Measurements from ENCODE around the gene PSD.

The PSD gene

GRCh38 chr10:102453502-102453901 is 34.9 kb upstream of the PSD start:
- H3K27ac ChIP-seq (ENCODE audit: low read depth, low read length) = peak overlapping the region; percentile 23
- H3K36me3 ChIP-seq (ENCODE audit: control insufficient read depth in 1 of 2, insufficient read depth in 2 of 2, low read length in 2 of 2) = peaks cover 5 to 6% of the 10 kb centered on the region in 2 experiments
- no peak overlapping the region for H3K18ac ChIP-seq (ENCODE audit: low read length)
- H2AK5ac ChIP-seq (ENCODE audit: low read length) = no peak overlapping the region
- DNase-seq = peak; percentile 60 to 71
- no peak overlapping the region for H4K91ac ChIP-seq (ENCODE audit: low read depth, low read length)
- H2BK5ac ChIP-seq (ENCODE audit: low read depth, low read length, poor library complexity) = peak overlapping the region; percentile 32
- no peak overlapping the region for H3K4ac ChIP-seq (ENCODE audit: low read depth, low read length)
- H2AFZ ChIP-seq (ENCODE audit: insufficient read depth, low read length, poor library complexity) = no peak overlapping the region
- H3K4me2 ChIP-seq (ENCODE audit: low read length) = no peak overlapping the region
- no peak overlapping the region for H3K9ac ChIP-seq (ENCODE audit: low read length)
- H3K27me3 ChIP-seq (ENCODE audit: insufficient read depth, low read length) = no peaks in the 10 kb centered on the region
- H3K4me1 ChIP-seq (ENCODE audit: control insufficient read depth in 1 of 2, insufficient read depth in 2 of 2, low read length in 2 of 2) = peaks cover 9 to 16% of the 10 kb centered on the region in 2 experiments
- H3K23ac ChIP-seq (ENCODE audit: low read length) = no peak overlapping the region
- H3K9me3 ChIP-seq (ENCODE audit: insufficient read depth, low read depth, low read length) = no peaks in the 10 kb centered on the region
- H3K79me1 ChIP-seq (ENCODE audit: low read length) = peaks cover 26% of the 10 kb centered on the region
- WGBS (ENCODE audit: extremely low coverage, insufficient coverage, insufficient read length) = no CpG with 5 or more reads among the region's 5 CpGs
- no peak overlapping the region for H4K12ac ChIP-seq (ENCODE audit: low read depth, low read length)
- H2BK120ac ChIP-seq (ENCODE audit: insufficient read depth, low read length, poor library complexity) = no peak overlapping the region
- H4K8ac ChIP-seq (ENCODE audit: low read depth, low read length) = no peak overlapping the region
- no peak overlapping the region for H3K14ac ChIP-seq (ENCODE audit: low read length)
- H2BK12ac ChIP-seq (ENCODE audit: low read length) = no peak overlapping the region
- no peak overlapping the region for H3K4me3 ChIP-seq (ENCODE audit: low read depth, low read length)
- peaks cover 11% of the 10 kb centered on the region for H3K79me2 ChIP-seq (ENCODE audit: control insufficient read depth, insufficient read depth, low read length, poor library complexity)

GRCh38 chr10:102452672-102453340 is 34.2 kb upstream of the PSD start:
- no peak overlapping the region for H4K8ac ChIP-seq (ENCODE audit: low read depth, low read length)
- H2BK120ac ChIP-seq (ENCODE audit: insufficient read depth, low read length, poor library complexity) = no peak overlapping the region
- H3K27me3 ChIP-seq (ENCODE audit: insufficient read depth, low read length) = no peaks in the 10 kb centered on the region
- H3K9ac ChIP-seq (ENCODE audit: low read length) = no peak overlapping the region
- no peak overlapping the region for H3K4me2 ChIP-seq (ENCODE audit: low read length)
- no peak overlapping the region for H3K18ac ChIP-seq (ENCODE audit: low read length)
- H2AFZ ChIP-seq (ENCODE audit: insufficient read depth, low read length, poor library complexity) = no peak overlapping the region
- H3K23ac ChIP-seq (ENCODE audit: low read length) = no peak overlapping the region
- no peak overlapping the region for H3K4me3 ChIP-seq (ENCODE audit: low read depth, low read length)
- H2BK5ac ChIP-seq (ENCODE audit: low read depth, low read length, poor library complexity) = no peak overlapping the region
- H2AK5ac ChIP-seq (ENCODE audit: low read length) = no peak overlapping the region
- WGBS (ENCODE audit: extremely low coverage, insufficient coverage, insufficient read length) = no CpG with 5 or more reads among the region's 3 CpGs
- H3K79me1 ChIP-seq (ENCODE audit: low read length) = peaks cover 26% of the 10 kb centered on the region
- no peak overlapping the region for H2BK12ac ChIP-seq (ENCODE audit: low read length)
- peaks cover 5 to 6% of the 10 kb centered on the region in 2 experiments for H3K36me3 ChIP-seq (ENCODE audit: control insufficient read depth in 1 of 2, insufficient read depth in 2 of 2, low read length in 2 of 2)
- H4K12ac ChIP-seq (ENCODE audit: low read depth, low read length) = no peak overlapping the region
- peaks cover 11% of the 10 kb centered on the region for H3K79me2 ChIP-seq (ENCODE audit: control insufficient read depth, insufficient read depth, low read length, poor library complexity)
- H3K14ac ChIP-seq (ENCODE audit: low read length) = no peak overlapping the region
- H3K4ac ChIP-seq (ENCODE audit: low read depth, low read length) = no peak overlapping the region
- DNase-seq = peak; percentile 83 to 86
- H3K4me1 ChIP-seq (ENCODE audit: control insufficient read depth in 1 of 2, insufficient read depth in 2 of 2, low read length in 2 of 2) = peaks cover 9 to 16% of the 10 kb centered on the region in 2 experiments
- no peaks in the 10 kb centered on the region for H3K9me3 ChIP-seq (ENCODE audit: insufficient read depth, low read depth, low read length)
- H4K91ac ChIP-seq (ENCODE audit: low read depth, low read length) = peak overlapping the region; percentile 2
- peak overlapping the region; percentile 58 for H3K27ac ChIP-seq (ENCODE audit: low read depth, low read length)

- Histone ChIP-seq H3K4ac (ENCODE audit: low read depth, low read length) (peak within 1 kb of the TSS; percentile 89), H3K27ac (ENCODE audit: low read depth, low read length) (peak within 1 kb of the TSS; percentile 60), H3K79me2 (ENCODE audit: control insufficient read depth, insufficient read depth, low read length, poor library complexity) (peaks cover 11% of the 10 kb centered on the region), H3K23ac (ENCODE audit: low read length) (no peak within 1 kb of the TSS), H4K91ac (ENCODE audit: low read depth, low read length) (peak within 1 kb of the TSS; percentile 88), H3K9me3 (ENCODE audit: insufficient read depth, low read depth, low read length) (no peaks in the 10 kb centered on the region), H2BK120ac (ENCODE audit: insufficient read depth, low read length, poor library complexity) (peak within 1 kb of the TSS; percentile 79), H2AK5ac (ENCODE audit: low read length) (peak within 1 kb of the TSS; percentile 1), H2BK12ac (ENCODE audit: low read length) (no peak within 1 kb of the TSS), H3K4me3 (ENCODE audit: low read depth, low read length) (peak within 1 kb of the TSS; percentile 79), H2AFZ (ENCODE audit: insufficient read depth, low read length, poor library complexity) (peak within 1 kb of the TSS; percentile 61), H3K4me1 (ENCODE audit: control insufficient read depth in 1 of 2, insufficient read depth in 2 of 2, low read length in 2 of 2) (peaks cover 9 to 16% of the 10 kb centered on the region in 2 experiments), H4K8ac (ENCODE audit: low read depth, low read length) (peak within 1 kb of the TSS; percentile 88), H3K36me3 (ENCODE audit: control insufficient read depth in 1 of 2, insufficient read depth in 2 of 2, low read length in 2 of 2) (peaks cover 5 to 6% of the 10 kb centered on the region in 2 experiments), H3K79me1 (ENCODE audit: low read length) (peaks cover 26% of the 10 kb centered on the region), H3K18ac (ENCODE audit: low read length) (peak within 1 kb of the TSS; percentile 87), H3K4me2 (ENCODE audit: low read length) (peak within 1 kb of the TSS; percentile 93), H3K14ac (ENCODE audit: low read length) (peak within 1 kb of the TSS; percentile 89), H4K12ac (ENCODE audit: low read depth, low read length) (peak within 1 kb of the TSS; percentile 93), H3K27me3 (ENCODE audit: insufficient read depth, low read length) (no peaks in the 10 kb centered on the region), H2BK5ac (ENCODE audit: low read depth, low read length, poor library complexity) (peak within 1 kb of the TSS; percentile 43), H3K9ac (ENCODE audit: low read length) (peak within 1 kb of the TSS; percentile 92)
- peak; percentile 65 to 74 for DNase-seq
- no CpG with 5 or more reads among the region's 28 CpGs for WGBS (ENCODE audit: extremely low coverage, insufficient coverage, insufficient read length)
Measured at GRCh38 chr10:102451105-102451969, 32.8 kb upstream of the PSD start, which contains the start of gene C10orf95. C10orf95 (minus strand) TSS chr10:102451543; CDS start chr10:102451093, 450 bp downstream.

- H3K14ac ChIP-seq (ENCODE audit: low read length) = peak overlapping the region; percentile 89
- H2AK5ac ChIP-seq (ENCODE audit: low read length) = peak overlapping the region; percentile 16
- H2BK5ac ChIP-seq (ENCODE audit: low read depth, low read length, poor library complexity) = peak overlapping the region; percentile 70
- peaks cover 24% of the 10 kb centered on the region for H3K79me1 ChIP-seq (ENCODE audit: low read length)
- H3K23ac ChIP-seq (ENCODE audit: low read length) = no peak overlapping the region
- no peaks in the 10 kb centered on the region for H3K9me3 ChIP-seq (ENCODE audit: insufficient read depth, low read depth, low read length)
- no CpG with 5 or more reads among the region's 104 CpGs for WGBS (ENCODE audit: extremely low coverage, insufficient coverage, insufficient read length)
- H3K4me1 ChIP-seq (ENCODE audit: control insufficient read depth in 1 of 2, insufficient read depth in 2 of 2, low read length in 2 of 2) = peaks cover 7 to 16% of the 10 kb centered on the region in 2 experiments
- H3K9ac ChIP-seq (ENCODE audit: low read length) = peak overlapping the region; percentile 92
- peak overlapping the region; percentile 79 for H2BK120ac ChIP-seq (ENCODE audit: insufficient read depth, low read length, poor library complexity)
- H3K4me3 ChIP-seq (ENCODE audit: low read depth, low read length) = peak overlapping the region; percentile 79
- H2BK12ac ChIP-seq (ENCODE audit: low read length) = no peak overlapping the region
- peak overlapping the region; percentile 88 for H4K8ac ChIP-seq (ENCODE audit: low read depth, low read length)
- peak overlapping the region; percentile 93 for H4K12ac ChIP-seq (ENCODE audit: low read depth, low read length)
- DNase-seq = peak; percentile 88 to 91
- peak overlapping the region; percentile 88 for H4K91ac ChIP-seq (ENCODE audit: low read depth, low read length)
- no peaks in the 10 kb centered on the region for H3K27me3 ChIP-seq (ENCODE audit: insufficient read depth, low read length)
- H3K4ac ChIP-seq (ENCODE audit: low read depth, low read length) = peak overlapping the region; percentile 89
- H3K18ac ChIP-seq (ENCODE audit: low read length) = peak overlapping the region; percentile 87
- peak overlapping the region; percentile 93 for H3K4me2 ChIP-seq (ENCODE audit: low read length)
- H3K79me2 ChIP-seq (ENCODE audit: control insufficient read depth, insufficient read depth, low read length, poor library complexity) = peaks cover 11% of the 10 kb centered on the region
- peak overlapping the region; percentile 60 for H3K27ac ChIP-seq (ENCODE audit: low read depth, low read length)
- peaks cover 4 to 5% of the 10 kb centered on the region in 2 experiments for H3K36me3 ChIP-seq (ENCODE audit: control insufficient read depth in 1 of 2, insufficient read depth in 2 of 2, low read length in 2 of 2)
- H2AFZ ChIP-seq (ENCODE audit: insufficient read depth, low read length, poor library complexity) = peak overlapping the region; percentile 61
Measured at GRCh38 chr10:102450374-102451104, 32.0 kb upstream of the PSD start.
